HepG2 (cell line): Measurements from ENCODE around the gene CISD3. TPM values are rescaled to one million over a fixed set of nuclear protein-coding genes. Genes with fewer than 3 reads are reported as not detected.
A peak's percentile ranks its signal among the peaks of the same experiment; 100 is the strongest.

Source experiments
- ATF7-NPFF ChIP-seq: sonication (generic); formaldehyde crosslinking; IDR thresholded peaks from 2 replicates; pipeline ENCODE4 v1.8.1; 2023; ENCODE audit warnings: mild to moderate bottlenecking, low read depth, missing genetic modification reagents, moderate library complexity
- CAMTA2 ChIP-seq: sonication (generic); formaldehyde crosslinking; IDR thresholded peaks from 2 replicates; pipeline ENCODE4 v1.4.0; 2020; ENCODE audit warnings: mild to moderate bottlenecking, missing genetic modification reagents, borderline replicate concordance
- CENPX ChIP-seq: sonication (generic); formaldehyde crosslinking; IDR thresholded peaks from 2 replicates; pipeline ENCODE4 v1.9.0; 2021; ENCODE audit warnings: mild to moderate bottlenecking, missing genetic modification reagents, moderate library complexity
- CHCHD3 ChIP-seq: sonication (generic); formaldehyde crosslinking; IDR thresholded peaks from 2 replicates; pipeline ENCODE4 v1.8.0; 2022; ENCODE audit warnings: mild to moderate bottlenecking, missing genetic modification reagents, moderate library complexity
- EP300 ChIP-seq, 3 experiments: sonication (generic) in 1 of 3; formaldehyde crosslinking in 1 of 3; IDR thresholded peaks; 2 replicates each; pipeline versions ENCODE4 v1.5.1 to v1.6.1; 2011 to 2020; ENCODE audit warnings: low read depth in 2 of 3, low read length in 2 of 3, borderline replicate concordance in 1 of 3, improper control_type of control experiment in 1 of 3, mild to moderate bottlenecking in 1 of 3, missing genetic modification reagents in 1 of 3, moderate library complexity in 1 of 3
- HIVEP1 ChIP-seq: sonication (generic); formaldehyde crosslinking; IDR thresholded peaks from 2 replicates; pipeline ENCODE4 v1.4.0; 2020; ENCODE audit warnings: mild to moderate bottlenecking, missing genetic modification reagents
- HOXD1 ChIP-seq: sonication (generic); formaldehyde crosslinking; IDR thresholded peaks from 2 replicates; pipeline ENCODE4 v1.5.0; 2020; ENCODE audit warnings: missing genetic modification reagents
- ISL2 ChIP-seq: sonication (generic); formaldehyde crosslinking; IDR thresholded peaks from 2 replicates; pipeline ENCODE4 v1.5.0; 2020; ENCODE audit warnings: missing genetic modification reagents
- JARID2 ChIP-seq: sonication (generic); formaldehyde crosslinking; IDR thresholded peaks from 2 replicates; pipeline ENCODE4 v1.8.1; 2023; ENCODE audit warnings: missing genetic modification reagents, inconsistent platforms; ENCODE audit not compliant: insufficient replicate concordance
- JUN ChIP-seq: sonication (generic); formaldehyde crosslinking; IDR thresholded peaks from 2 replicates; pipeline ENCODE4 v1.4.0; 2020; ENCODE audit warnings: mild to moderate bottlenecking, missing genetic modification reagents
- ZFX ChIP-seq: sonication (generic); formaldehyde crosslinking; IDR thresholded peaks from 2 replicates; pipeline ENCODE4 v1.4.0; 2020; ENCODE audit warnings: mild to moderate bottlenecking, low read depth, missing genetic modification reagents, moderate library complexity
- ZHX2 ChIP-seq, 2 experiments: sonication (generic) in 1 of 2; formaldehyde crosslinking in 1 of 2; IDR thresholded peaks; 2 replicates each; pipeline versions ENCODE4 v1.6.1 to v1.9.0; 2014 to 2022; ENCODE audit warnings: antibody characterized with exemption in 1 of 2, borderline replicate concordance in 1 of 2, inconsistent platforms in 1 of 2, low read depth in 1 of 2, missing genetic modification reagents in 1 of 2
- ZNF335 ChIP-seq: sonication (generic); formaldehyde crosslinking; IDR thresholded peaks from 2 replicates; pipeline ENCODE4 v1.4.0; 2020; ENCODE audit warnings: missing genetic modification reagents
- ZNF724P ChIP-seq: sonication (generic); formaldehyde crosslinking; IDR thresholded peaks from 2 replicates; pipeline ENCODE4 v1.8.0; 2022; ENCODE audit warnings: missing genetic modification reagents, borderline replicate concordance
- ZNF770 ChIP-seq: sonication (generic); formaldehyde crosslinking; IDR thresholded peaks from 2 replicates; pipeline ENCODE4 v1.5.0; 2020; ENCODE audit warnings: mild to moderate bottlenecking, missing genetic modification reagents
- ZNF839 ChIP-seq: sonication (generic); formaldehyde crosslinking; IDR thresholded peaks from 2 replicates; pipeline ENCODE4 v1.4.0; 2020; ENCODE audit warnings: missing genetic modification reagents, mild to moderate bottlenecking, borderline replicate concordance
- ZSCAN21 ChIP-seq: sonication (generic); formaldehyde crosslinking; IDR thresholded peaks from 2 replicates; pipeline ENCODE4 v1.8.0; 2022; ENCODE audit warnings: mild to moderate bottlenecking, missing genetic modification reagents, moderate library complexity, borderline replicate concordance
- polyA plus RNA-seq, 8 experiments: library from polyadenylated mRNA; depleted of rRNA in 3 of 8; stranded (reverse) in 7 of 8; unstranded in 1 of 8; fragments of >200 nt; fragmentation: Illumina TruSeq in 4 of 8; extraction: Trizol in 4 of 8; gene quantifications; 2 replicates each; pipeline versions ENCODE4 v1.2.1 to v1.2.3, GENCODE V29; 2011 to 2016; ENCODE audit warnings: low read depth in 4 of 8, missing spikeins in 1 of 8, mixed read lengths in 1 of 8; ENCODE audit not compliant: insufficient read depth in 1 of 8
- total RNA-seq, 5 experiments: library from RNA; depleted of rRNA; stranded (reverse); fragments of >200 nt; fragmentation: Illumina TruSeq; extraction: Trizol; gene quantifications; 2 replicates each; pipeline ENCODE4 v1.2.3, GENCODE V29; 2016; ENCODE audit warnings: low read depth in 1 of 5

Gene CISD3
- total and polyA plus RNA-seq, 2 of the 13 experiments (the other 11 are each of a cell fraction or from before 2014, with no cell fraction given), result 30.0 to 34.1 TPM

- TF ChIP-seq ZHX2 (IDR thresholded peaks at IDR 0.05; ENCODE audit: low read depth) (no peak), ZHX2 (CRISPR knock-in tag; IDR thresholded peaks at IDR 0.05; ENCODE audit: borderline replicate concordance) (peak; percentile 71; the same call in 1 of the 2 replicates), CHCHD3 (0 out of 2 replicates have a peak, but pooled peaks have one; percentile 80), HOXD1 (CRISPR knock-in tag) (0 out of 2 replicates have a peak, but pooled peaks have one; percentile 25), ZNF724P (CRISPR knock-in tag) (0 out of 2 replicates have a peak, but pooled peaks have one; percentile 16), JARID2 (CRISPR knock-in tag) (peak; percentile 85), JUN (no peak), EP300 (IDR thresholded peaks at IDR 0.05; ENCODE audit: low read depth in 2 of 2, low read length in 2 of 2) (peak in 1 of 2 experiments; percentile 37; a peak in 2 of 4 replicates), EP300 (CRISPR knock-in tag; IDR thresholded peaks at IDR 0.05; ENCODE audit: borderline replicate concordance) (no peak), CAMTA2 (CRISPR knock-in tag) (0 out of 2 replicates have a peak, but pooled peaks have one; percentile 77), ZFX (peak; percentile 73), ZNF335 (CRISPR knock-in tag) (no peak), ATF7-NPFF (peak; percentile 75), HIVEP1 (no peak), ZNF839 (peak; percentile 95), ZSCAN21 (CRISPR knock-in tag) (peak; percentile 87; the same call in 1 of the 2 replicates), CENPX (CRISPR knock-in tag) (no peak), ISL2 (CRISPR knock-in tag) (peak; percentile 60), ZNF770 (CRISPR knock-in tag) (peak; percentile 33; the same call in 1 of the 2 replicates)
These were observed at the start of gene CISD3 (continued) for GRCh38 chr17:38729886-38730525.
